GM21717 (cell line): ENCODE measurements around the gene CTNND2.
"Not testable (repeated sequence)": the region's sequence is repeated elsewhere in the genome, so short reads cannot be mapped to it uniquely, and the experiment has no call there.

Experiments
- ATAC-seq: cut with Tn5 transposase; IDR thresholded peaks from one replicate; pipeline ENCODE4 v1.9.1; 2021; ENCODE audit warnings: mild to moderate bottlenecking, moderate library complexity; ENCODE audit not compliant: unreplicated experiment

The CTNND2 gene

DNA sequence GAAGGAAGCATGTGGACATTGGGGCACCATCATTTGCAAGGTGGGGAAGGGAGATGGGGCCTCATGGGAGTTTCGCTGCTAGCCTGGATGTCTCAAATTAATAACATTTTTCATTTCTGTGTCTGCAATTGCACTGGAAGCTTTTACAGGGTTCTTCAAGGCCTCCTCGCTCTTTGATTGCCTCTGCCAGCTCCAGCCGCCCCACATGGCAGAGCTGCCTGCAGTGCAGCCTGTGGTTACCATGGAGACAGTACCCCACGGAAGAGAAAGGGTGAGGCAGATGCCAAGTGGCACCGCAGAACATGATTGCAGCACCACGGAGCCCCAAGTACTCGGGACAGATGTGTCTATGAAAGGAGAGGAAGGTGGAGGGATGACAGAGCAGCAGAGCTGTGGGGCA, 25.4 kb downstream of the CTNND2 start:
- no peak for ATAC-seq

DNA sequence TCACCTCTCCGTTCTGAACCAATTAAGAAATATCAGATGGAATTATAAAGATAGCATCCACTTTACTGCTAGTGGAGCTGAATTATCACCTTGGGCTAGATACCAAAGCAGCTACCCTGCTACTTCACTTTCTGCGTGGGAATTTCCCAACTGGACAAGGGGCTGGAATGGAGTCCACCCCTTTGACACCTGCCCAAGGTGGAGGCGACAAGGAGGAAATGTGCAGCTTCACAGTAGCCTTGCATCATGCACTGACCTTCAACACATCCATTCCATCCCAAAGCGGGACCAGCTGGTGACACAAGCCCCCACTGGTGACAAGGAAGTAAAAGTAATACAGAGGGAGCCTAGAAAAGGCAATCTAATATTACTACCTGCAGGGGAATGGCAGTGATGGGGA, 30.7 kb downstream of the CTNND2 start:
- ATAC-seq: no peak

DNA sequence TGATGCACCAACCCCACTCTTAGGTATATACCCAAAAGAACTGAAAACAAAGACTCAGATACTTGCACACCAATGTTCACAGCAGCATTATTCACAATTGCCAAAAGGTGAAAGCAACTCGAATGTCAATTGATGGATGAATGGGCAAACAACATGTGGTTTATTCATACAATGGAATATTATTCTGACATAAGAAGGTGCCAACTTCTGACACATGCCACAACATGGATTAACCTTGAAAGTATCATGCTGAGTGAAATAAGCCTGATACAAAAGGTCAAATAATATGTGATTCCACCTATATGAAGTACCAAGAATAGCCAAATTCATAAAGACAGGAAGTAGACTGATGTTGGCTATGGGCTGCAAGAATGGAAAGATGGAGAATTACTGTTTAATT, 35.0 kb downstream of the CTNND2 start:
- no peak for ATAC-seq

DNA sequence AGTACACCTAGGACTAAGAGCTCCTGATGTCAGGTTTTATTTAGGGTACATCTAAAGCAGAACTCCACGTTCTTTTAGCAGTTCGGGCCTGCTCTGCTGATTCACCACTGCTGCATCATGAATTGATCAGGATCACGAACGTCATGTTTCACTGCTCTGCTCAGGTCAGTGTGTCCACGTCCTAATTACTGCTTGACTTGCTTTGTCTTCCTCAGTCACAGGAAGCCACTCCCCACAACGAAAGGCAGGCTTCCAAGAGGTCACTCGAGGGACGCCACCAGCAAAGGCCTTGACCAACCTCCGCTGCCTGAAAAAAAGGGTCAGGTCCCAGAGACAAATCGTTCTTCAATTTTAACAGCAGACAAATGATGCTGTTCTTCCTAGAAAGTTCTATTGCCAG, 40.3 kb downstream of the CTNND2 start:
- no peak for ATAC-seq

DNA sequence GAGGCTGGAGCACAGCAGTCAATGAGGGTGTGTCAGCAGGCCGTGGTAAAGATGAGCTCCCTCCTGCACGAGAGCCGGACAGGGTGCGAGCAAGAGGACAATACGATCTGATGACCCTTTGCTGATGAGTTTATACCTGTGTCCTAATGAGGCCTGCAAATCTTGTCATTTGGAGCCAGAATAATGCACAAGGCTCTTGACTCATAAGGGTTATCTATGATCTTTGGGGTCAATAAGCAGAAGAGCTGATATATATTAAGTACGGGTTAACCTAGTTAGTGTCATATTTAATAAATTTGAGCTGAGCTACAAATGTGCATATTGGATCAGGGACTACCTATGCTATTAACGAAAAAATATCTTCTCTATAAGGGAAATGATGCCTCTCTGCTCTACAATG, 46.9 kb downstream of the CTNND2 start:
- ATAC-seq: no peak

DNA sequence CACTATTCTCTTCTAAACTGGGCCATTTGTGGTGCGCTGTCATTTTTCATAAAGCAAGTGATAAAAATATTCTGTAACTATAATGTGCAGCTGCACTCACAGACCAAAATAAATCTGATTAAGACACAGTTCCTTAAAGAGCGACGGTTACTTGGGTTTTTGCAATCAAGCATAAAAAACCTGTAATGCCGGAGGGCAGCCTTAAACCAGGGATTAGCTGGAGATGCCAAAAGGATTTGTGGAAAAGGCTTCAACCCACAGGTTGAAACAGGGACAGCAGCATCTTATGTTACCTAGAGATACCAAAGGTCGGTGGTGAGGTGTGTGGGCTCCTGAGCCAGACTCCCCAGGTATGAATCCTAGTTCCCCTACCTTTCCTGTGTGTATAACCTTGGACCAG, 49.3 kb downstream of the CTNND2 start:
- ATAC-seq: no peak

DNA sequence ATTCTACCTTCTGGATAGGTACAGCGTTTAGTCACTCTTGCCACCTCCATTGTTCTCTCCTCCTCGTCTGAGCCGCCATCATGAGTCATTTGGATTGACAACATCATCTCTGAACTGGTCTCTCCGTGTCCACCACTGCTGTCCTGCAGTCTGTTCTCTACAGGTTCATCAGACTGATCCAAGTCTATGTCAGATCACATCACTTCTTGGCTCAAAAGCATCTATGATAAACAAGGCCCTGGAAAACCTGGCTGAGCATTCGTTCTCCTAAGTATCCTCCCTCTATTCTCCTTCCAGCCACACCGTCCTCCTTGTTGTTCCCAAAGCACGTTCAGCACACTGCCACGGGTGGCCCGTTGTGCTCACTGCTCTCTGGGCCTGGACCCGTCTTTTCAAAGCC, 50.5 kb downstream of the CTNND2 start:
- ATAC-seq: no peak

DNA sequence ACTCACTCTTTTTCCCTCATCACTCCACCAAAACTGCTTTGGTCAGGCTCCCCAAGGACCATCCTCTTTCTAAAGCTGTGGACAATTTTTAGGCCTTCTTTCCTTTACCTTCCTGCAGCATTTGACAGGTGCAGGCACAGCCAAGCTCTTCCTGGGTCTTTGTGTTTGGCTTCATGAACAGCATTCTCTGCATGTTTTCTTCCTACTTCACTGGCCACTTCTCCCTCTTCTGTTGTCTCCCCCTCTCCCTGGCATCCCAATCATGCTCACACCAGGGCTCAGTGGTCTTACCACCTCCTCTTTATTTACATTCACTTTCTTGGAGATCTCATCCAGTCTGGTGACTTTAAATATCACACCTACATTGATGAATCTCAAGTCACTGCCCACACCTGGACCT, 51.1 kb downstream of the CTNND2 start:
- no peak for ATAC-seq

DNA sequence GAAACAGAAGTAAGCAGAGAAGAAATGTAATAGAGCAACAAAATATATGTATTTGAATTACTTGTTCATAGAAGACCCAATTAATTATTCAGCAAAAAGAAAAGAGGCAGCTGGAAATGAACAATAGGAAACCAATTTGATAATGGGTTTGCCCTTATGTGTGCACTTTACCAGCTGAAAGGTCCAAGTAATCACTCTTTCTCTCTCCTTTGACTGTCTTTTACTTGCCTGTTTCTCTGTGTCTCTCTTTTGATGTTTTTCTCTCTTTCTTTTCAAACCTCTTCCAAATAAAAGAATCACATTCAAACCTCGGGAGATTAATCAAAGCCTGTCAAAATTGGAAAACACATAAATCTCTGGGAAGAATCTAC, 51.5 kb downstream of the CTNND2 start:
- ATAC-seq: no peak

DNA sequence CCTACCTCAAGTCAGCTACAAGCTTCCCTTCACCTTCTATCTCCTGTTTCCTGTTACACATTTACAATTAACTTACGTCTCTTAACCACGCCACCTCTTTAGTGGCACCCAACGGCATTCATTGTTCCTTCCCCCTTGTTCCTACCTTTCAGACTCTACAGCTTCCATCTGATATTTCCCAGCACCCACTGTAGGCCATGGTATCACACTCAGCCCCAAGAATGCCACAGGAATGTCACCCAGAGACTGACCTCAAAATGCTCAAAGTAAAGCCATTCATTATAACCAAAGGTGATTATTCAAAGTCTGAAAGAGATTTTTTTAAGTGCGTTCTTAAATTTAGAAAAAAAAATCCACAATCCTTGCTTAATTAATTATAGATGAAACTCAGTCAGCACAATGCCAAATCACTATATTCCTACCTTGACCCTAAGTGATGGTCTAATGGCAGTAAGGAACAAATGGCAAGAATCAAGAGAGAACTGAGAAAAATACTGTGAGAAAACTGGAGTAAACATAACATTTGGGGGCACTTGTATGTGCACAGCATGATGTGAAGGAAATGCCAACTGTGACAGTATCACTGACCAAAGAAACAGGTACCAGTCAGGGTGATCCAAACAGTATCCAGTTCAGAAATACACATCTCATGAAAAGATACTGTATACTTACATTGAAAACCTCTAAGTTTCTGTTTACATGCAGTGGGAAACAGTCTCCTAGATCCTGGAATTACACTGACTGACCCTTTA, 52.1 kb downstream of the CTNND2 start:
- ATAC-seq: no peak

DNA sequence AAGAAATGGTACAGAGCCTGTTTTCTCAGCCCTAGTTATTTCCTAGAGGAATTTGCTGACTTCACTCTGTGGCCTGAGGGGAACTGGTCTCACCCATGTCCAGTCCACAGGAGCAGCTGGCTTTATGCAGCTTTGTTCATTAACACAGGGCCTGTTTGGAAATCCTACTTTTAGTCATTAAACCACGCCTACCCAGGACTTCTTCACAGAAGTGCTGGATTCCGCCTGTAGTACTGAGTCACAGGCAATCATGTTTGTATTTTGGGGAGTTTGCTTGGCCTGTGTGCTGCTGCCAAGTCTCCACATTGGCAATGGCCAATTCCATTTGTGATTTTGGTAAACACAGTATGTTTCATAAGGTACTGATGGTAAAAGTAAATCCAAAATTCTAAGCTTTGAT, 52.8 kb downstream of the CTNND2 start:
- ATAC-seq: no peak

DNA sequence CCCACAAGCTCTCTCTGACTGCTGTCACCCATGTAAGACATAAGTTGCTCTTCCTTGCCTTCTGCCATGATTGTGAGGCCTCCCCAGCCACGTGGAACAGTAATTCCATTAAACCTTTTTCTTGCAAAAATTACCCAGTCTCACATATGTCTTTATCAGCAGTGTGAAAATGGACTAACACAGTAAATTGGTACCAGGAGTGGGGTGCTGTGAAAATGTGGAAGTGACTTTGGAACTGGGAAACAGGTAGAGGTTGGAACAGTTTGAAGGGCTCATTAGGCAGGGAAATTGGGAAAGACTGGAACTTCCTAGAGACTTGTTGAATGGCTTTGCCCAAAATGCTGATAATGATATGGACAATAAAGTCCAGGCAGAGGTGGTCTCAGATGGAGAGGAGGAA, 75.7 kb downstream of the CTNND2 start:
- ATAC-seq: not testable (repeated sequence)

DNA sequence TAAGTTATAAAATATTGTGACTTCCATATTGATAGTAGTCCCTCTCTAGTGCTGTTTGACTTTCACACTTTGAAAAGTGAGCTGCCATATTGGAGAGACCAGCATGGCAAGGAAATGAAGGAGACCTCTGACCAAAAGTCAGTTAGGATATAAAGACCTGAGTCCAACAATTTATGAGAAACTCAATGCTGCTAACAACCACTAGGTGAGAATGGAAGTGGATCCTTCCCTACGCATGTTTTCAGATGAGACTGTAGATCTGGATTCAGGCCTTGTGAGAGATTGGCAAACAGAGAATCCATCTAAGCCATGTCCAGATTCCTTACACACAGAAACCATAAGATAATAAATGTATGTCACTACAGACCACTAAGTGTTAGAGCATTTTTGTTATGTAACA, 81.6 kb downstream of the CTNND2 start:
- no peak for ATAC-seq

DNA sequence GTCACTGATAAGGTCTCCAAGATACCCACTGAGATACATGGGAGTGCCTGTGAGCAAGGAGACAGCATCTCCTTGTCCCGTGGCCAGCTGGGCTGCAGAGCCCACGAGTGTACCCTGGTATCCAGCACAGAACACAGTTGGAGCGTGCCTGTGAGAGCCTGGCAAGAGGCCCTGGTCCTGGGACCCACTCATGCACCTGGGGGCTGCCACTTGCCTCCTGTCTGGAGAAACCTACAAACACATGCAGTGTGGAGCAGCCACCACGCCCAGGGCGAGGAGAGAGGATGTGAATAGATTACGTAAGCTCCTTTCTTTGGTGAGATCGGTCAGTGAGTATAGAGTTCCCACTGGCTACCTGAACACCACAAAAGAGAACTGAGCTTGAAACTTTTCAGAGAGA, 88.3 kb downstream of the CTNND2 start:
- no peak for ATAC-seq

DNA sequence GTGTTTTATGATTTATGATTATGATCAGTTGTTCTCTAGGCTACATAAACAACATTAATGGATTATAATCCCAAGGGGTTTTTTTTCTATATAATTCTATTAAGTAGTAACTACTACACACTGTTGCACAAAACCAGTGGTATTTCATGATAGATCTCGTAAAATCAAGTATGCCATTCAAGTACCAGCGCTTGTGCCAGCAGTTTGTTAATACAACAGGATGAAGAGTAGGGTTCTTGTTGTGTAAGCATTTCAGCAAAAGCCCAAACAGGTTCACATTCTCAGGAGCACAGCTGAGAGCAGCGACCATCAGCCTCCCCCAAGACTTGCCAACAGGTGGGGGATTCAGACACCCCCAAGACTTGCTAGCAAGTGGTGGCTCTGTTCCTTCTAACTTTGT, 88.8 kb downstream of the CTNND2 start:
- ATAC-seq: no peak

DNA sequence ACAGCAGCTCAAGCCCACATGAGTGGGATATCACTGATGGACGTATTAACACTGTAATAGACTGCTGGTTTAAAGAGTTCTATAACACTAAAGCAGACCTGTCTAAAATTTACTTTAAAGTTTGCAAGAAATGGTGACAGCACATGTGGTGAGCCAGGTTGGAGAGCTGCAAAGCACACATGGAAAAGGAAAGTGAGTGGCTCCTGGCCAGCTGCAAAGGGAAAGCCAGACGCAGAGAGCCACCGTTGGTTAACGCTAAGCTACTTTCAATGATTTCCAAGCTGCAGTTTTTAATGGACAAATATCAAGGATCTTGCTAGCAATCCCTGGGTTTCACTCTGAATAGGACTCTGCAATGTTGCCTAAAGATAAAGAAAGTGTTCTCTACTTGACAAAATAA, 89.9 kb downstream of the CTNND2 start:
- no peak for ATAC-seq

DNA sequence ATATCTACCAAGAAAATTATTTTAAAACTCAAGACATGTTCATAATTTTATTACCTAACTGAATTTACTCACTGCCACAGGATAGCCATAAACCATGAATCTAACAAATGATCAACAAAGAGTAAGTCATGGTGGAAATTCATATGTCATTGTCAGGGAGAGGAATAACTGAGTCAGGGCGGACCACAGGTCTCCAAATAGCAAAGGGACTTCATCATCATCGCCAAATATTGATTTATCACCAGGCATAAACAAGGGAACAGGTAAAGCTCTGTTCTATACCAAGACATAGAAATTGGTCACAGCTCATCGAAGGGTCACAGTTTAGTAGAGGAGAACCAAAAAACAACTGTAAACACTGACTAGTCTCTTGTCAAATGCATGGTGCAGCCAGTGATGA, 94.8 kb downstream of the CTNND2 start:
- ATAC-seq: no peak

DNA sequence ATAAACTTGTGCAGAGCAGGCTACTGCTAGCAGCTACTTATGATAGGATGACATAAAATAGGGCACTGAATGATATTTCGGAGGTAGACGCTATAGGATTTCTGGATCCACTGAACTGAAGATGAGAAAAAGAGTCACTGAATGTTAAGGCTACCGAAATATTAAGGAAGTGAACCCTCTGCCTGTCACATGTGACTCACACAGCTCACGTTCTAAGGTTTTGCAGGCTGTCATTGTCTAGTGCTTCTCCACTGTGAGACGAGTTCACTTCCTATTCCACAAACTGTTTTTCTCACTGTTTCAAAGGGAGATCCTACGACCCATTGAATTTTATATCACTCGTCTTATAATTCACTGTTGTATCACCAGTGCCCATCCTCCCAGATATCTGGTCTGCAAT, 100.8 kb downstream of the CTNND2 start:
- ATAC-seq: no peak

DNA sequence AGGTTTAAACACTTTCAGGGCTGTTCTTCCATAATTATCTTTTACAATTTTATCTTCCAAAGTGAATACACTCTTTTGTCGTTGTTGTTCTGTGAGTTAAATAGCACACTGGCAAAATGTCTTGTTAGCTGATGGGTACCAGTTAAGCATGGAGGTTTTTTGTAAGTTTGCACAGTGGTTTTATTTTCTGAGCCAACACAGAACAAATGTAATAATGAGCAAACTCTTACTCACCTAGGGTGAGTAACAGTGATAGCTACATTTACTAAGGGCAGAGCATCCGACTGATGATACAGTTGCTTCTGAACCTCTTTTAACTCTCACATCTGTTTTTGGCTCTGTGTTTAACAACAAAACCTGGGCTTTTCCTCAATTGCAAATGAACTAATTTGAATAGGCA, 103.2 kb downstream of the CTNND2 start:
- ATAC-seq: no peak

DNA sequence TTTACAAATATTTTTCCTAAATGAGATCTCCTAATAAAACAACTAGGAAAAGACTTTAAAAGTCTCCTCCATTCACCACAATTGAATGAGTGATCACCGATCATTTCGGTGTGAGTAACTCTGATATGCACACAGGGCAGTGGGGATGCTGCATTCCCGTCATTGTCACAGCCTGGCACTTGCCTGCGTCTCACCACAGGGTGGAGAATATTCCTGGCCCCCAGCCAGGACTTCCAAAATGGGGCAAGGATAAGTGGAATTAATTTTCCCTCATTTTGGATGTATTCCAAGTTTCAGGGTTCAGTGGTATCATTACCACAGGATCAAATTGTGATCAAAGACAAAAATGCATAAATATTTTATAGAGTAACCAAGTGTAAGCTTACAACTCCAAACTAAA, 107.1 kb downstream of the CTNND2 start:
- no peak for ATAC-seq

DNA sequence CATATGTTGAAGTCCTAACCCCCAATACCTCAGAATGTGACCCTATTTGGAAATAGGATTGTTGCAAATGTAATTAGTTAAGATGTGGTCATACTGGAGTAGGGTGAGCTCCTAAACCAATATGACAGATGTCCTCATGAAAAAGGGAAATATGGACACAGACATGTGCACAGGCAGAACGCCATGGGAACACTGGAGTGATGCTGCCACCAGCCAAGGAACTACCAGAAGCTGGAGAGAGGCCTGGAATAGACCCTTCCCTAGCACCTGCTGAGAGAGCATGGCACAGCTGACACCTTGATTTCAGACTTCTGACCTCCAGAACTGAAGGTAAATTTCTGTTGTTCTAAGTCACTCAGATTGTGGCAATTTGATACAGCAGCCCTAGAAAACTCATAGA, 110.8 kb downstream of the CTNND2 start:
- no peak for ATAC-seq

DNA sequence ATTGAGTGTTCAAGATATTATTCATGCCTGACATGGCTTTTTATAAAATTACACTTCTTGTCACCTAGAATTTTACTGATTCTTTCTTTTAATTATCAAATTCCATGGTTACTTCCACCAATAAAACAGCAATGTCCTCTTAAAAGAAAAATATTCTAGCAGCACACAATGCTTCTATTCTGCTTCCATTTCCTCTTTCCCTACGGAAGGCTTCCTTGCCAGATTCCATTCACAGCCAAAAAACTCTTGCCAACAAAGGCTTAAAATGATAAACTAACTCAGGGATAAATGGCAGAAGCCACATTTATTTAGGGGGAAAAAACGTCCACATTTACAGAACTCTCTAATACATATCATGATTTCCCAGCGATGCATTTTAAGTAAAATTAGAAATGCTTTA, 111.6 kb downstream of the CTNND2 start:
- ATAC-seq: no peak

DNA sequence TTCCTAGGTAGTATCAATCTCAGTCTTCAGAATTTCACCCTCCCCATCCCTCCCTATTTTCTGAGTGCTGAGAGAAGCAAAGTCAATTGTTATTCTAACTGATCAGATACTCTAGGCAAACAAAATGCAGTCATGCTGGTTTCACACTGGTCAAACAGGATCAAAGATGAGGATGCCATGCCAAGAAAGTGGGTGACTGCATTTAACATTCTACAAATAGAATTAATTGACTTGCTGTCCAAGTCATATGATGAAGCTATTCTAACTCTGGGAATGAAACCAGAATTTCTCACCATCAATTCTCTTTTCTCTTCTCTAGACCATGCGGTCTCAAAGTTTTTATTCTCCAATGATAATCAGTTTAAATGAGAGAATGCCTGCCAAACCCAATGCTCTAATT, 112.5 kb downstream of the CTNND2 start:
- ATAC-seq: no peak
